NB4 (cell line): Measurements from ENCODE around the gene LRRC1.
"Not testable (repeated sequence)": the region's sequence is repeated elsewhere in the genome, so short reads cannot be mapped to it uniquely, and the experiment has no call there.

Experiments
- DNase-seq: peaks from one replicate; pipeline ENCODE4 v3.0.0; 2010; ENCODE audit warnings: low read depth
- H3K4me3 ChIP-seq: one replicate; pipeline ENCODE4 v1.5.1; 2011; ENCODE audit warnings: mild to moderate bottlenecking, low read depth, low read length, moderate library complexity
- CTCF ChIP-seq: IDR thresholded peaks from one replicate; pipeline ENCODE4 v1.5.1; 2012; ENCODE audit warnings: low read depth, low read length
- MAX ChIP-seq: IDR thresholded peaks from 2 replicates; pipeline ENCODE4 v1.6.1; 2011; ENCODE audit warnings: low read depth, low read length
- MYC ChIP-seq: IDR thresholded peaks from 2 replicates; pipeline ENCODE4 v1.6.1; 2011; ENCODE audit warnings: low read depth, low read length
- POLR2A ChIP-seq: IDR thresholded peaks from 2 replicates; pipeline ENCODE4 v1.6.1; 2011; ENCODE audit warnings: mild to moderate bottlenecking; ENCODE audit not compliant: insufficient read length; ENCODE audit errors: extremely low read depth

Gene LRRC1

GRCh38 chr6:53805725-53806124 is 10.9 kb downstream of the LRRC1 start:
- TF ChIP-seq CTCF (no peak), POLR2A (no peak), MAX (no peak), MYC (no peak)
- H3K4me3 ChIP-seq = no peak overlapping the region
- no peak for DNase-seq

GRCh38 chr6:53807606-53808005 is 12.8 kb downstream of the LRRC1 start:
- DNase-seq, H3K4me3 ChIP-seq: not testable (repeated sequence)

- DNase-seq = no peak
- TF ChIP-seq MAX = no peak
- no peak for TF ChIP-seq POLR2A
- TF ChIP-seq MYC = no peak
- TF ChIP-seq CTCF = no peak
- H3K4me3 ChIP-seq = no peak overlapping the region
Observed at GRCh38 chr6:53808302-53808881, 13.6 kb downstream of the LRRC1 start.

- no peak for DNase-seq
- no peak overlapping the region for H3K4me3 ChIP-seq
- TF ChIP-seq MYC (no peak), MAX (no peak), CTCF (no peak), POLR2A (no peak)
Observed at GRCh38 chr6:53809691-53810090, 14.9 kb downstream of the LRRC1 start.

- no peak for DNase-seq
- TF ChIP-seq POLR2A (no peak), MYC (no peak), CTCF (no peak), MAX (no peak)
- H3K4me3 ChIP-seq = no peak overlapping the region
Observed at GRCh38 chr6:53811082-53811481, 16.3 kb downstream of the LRRC1 start.

- H3K4me3 ChIP-seq = no peak overlapping the region
- no peak for DNase-seq
- TF ChIP-seq CTCF (no peak), MAX (no peak), MYC (no peak), POLR2A (no peak)
Observed at GRCh38 chr6:53811746-53812145, 16.9 kb downstream of the LRRC1 start.
